ENCODE results near the gene IFI35.

Gene IFI35

DNA sequence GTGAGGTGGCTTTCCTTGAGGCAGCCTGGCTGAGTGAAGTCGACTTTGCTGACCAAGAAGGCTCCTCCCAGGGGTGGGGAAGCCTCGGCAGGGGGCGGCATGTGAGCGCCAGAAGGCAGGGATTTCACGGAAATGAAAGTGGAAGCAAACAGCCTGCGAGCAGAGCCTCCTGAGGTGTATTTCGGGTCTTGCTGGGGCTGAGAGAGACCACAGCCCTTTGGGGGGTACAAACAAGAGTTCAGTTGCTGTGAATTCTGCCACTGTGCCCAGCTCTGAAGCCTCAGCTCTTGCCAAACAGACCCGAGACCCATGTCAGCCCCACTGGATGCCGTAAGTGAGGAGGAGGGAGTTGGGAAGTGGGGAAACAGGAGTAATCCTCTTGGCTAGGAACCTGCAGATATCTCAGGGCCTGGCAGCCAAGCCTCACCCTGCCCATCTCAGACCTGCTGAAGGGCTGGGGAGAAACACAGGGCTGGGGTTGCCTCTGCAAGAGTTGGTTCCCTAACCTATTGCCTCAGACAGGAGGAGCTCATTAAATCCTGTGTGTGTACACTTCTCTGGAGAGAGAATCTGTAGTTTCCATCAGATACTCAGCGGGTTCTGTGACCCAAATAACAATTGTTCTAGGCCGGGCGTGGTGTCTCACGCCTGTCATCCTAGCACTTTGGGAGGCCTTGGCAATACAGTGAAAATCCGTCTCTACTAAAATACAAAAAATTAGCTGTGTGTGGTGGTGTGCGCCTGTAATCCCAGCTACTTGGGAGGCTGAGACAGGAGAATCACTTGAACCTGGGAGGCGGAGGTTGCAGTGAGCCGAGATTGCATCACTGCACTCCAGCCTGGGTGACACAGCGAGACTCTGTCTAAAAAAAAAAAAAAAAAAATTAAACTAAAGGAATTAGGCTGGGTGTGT lies at the start of gene IFI35 (continued):
- TF ChIP-seq ZNF26 (tag by site-specific recombination; IDR thresholded peaks at IDR 0.05) = no peak
- no peak for TF ChIP-seq ZNF391 (tag by site-specific recombination; IDR thresholded peaks at IDR 0.05; ENCODE audit: borderline replicate concordance, low read depth)
- no peak for TF ChIP-seq ZNF335 (tag by site-specific recombination; conservative IDR thresholded peaks at IDR 0.05)
- TF ChIP-seq ZFP69B (tag by site-specific recombination; IDR thresholded peaks at IDR 0.05) = no peak
- TF ChIP-seq, protein P1, sequence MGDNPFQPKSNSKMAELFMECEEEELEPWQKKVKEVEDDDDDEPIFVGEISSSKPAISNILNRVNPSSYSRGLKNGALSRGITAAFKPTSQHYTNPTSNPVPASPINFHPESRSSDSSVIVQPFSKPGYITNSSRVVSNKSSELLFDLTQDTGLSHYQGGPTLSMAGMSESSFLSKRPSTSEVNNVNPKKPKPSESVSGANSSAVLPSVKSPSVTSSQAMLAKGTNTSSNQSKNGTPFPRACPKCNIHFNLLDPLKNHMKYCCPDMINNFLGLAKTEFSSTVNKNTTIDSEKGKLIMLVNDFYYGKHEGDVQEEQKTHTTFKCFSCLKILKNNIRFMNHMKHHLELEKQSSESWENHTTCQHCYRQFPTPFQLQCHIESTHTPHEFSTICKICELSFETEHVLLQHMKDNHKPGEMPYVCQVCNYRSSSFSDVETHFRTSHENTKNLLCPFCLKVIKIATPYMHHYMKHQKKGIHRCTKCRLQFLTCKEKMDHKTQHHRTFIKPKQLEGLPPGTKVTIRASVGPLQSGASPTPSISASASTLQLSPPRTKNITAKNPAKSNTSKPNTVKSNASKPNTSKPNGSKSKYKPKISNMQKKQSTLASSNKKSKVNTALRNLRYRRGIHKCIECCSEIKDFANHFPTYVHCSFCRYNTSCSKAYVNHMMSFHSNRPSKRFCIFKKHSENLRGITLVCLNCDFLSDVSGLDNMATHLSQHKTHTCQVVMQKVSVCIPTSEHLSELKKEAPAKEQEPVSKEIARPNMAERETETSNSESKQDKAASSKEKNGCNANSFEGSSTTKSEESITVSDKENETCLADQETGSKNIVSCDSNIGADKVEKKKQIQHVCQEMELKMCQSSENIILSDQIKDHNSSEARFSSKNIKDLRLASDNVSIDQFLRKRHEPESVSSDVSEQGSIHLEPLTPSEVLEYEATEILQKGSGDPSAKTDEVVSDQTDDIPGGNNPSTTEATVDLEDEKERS (tag by site-specific recombination; IDR thresholded peaks at IDR 0.05) = no peak
- TF ChIP-seq ZNF621 (tag by site-specific recombination; IDR thresholded peaks at IDR 0.05) = no peak
- no peak for TF ChIP-seq ZNF830 (tag by site-specific recombination; IDR thresholded peaks at IDR 0.05; ENCODE audit: low read depth)
- TF ChIP-seq ZNF324 (tag by site-specific recombination; IDR thresholded peaks at IDR 0.05) = 0 out of 2 replicates have a peak, but pooled peaks have one; percentile 31
- no peak for TF ChIP-seq ZNF580 (tag by site-specific recombination; IDR thresholded peaks at IDR 0.05)
- TF ChIP-seq PRDM2 (tag by site-specific recombination; IDR thresholded peaks at IDR 0.05; ENCODE audit: borderline replicate concordance) = no peak
- TF ChIP-seq WT1 (tag by site-specific recombination; IDR thresholded peaks at IDR 0.05) = no peak
- no peak for TF ChIP-seq ZNF394 (tag by site-specific recombination; IDR thresholded peaks at IDR 0.05; ENCODE audit: borderline replicate concordance)
- no peak for TF ChIP-seq GLI2 (tag by site-specific recombination; IDR thresholded peaks at IDR 0.05; ENCODE audit: borderline replicate concordance, low read depth)
- no peak for TF ChIP-seq ZNF404 (tag by site-specific recombination; IDR thresholded peaks at IDR 0.05)
- TF ChIP-seq ZFHX2 (tag by site-specific recombination; conservative IDR thresholded peaks at IDR 0.05) = no peak
- TF ChIP-seq ZNF423 (tag by site-specific recombination; IDR thresholded peaks at IDR 0.05) = no peak
- TF ChIP-seq PATZ1 (tag by site-specific recombination; IDR thresholded peaks at IDR 0.05) = peak; percentile 55; the same call in 1 of the 2 replicates
- no peak for TF ChIP-seq ZSCAN30 (tag by site-specific recombination; IDR thresholded peaks at IDR 0.05)
- TF ChIP-seq ZNF114 (tag by site-specific recombination; IDR thresholded peaks at IDR 0.05) = no peak
- TF ChIP-seq ZNF132 (tag by site-specific recombination; IDR thresholded peaks at IDR 0.05; ENCODE audit: borderline replicate concordance) = no peak
- TF ChIP-seq ZBTB48 (tag by site-specific recombination; IDR thresholded peaks at IDR 0.05) = peak; percentile 62
- 0 out of 2 replicates have a peak, but pooled peaks have one; percentile 26 for TF ChIP-seq ZNF501 (tag by site-specific recombination; IDR thresholded peaks at IDR 0.05)
- TF ChIP-seq MZF1 (tag by site-specific recombination; IDR thresholded peaks at IDR 0.05; ENCODE audit: borderline replicate concordance) = no peak
- TF ChIP-seq BCL11B (tag by site-specific recombination; IDR thresholded peaks at IDR 0.05; ENCODE audit: low read depth) = no peak
- no peak for TF ChIP-seq ZXDB (tag by site-specific recombination; IDR thresholded peaks at IDR 0.05)

All from HEK293 (cell line).